HG02973 (cell line): ENCODE measurements around the gene SMARCB1.
"Not testable (repeated sequence)": the region's sequence is repeated elsewhere in the genome, so short reads cannot be mapped to it uniquely, and the experiment has no call there.

Experiments used
- ATAC-seq: cut with Tn5 transposase; IDR thresholded peaks from one replicate; pipeline ENCODE4 v1.9.1; 2021; ENCODE audit warnings: moderate library complexity; ENCODE audit not compliant: unreplicated experiment

Gene SMARCB1

GRCh38 chr22:23841736-23842445 is 55.1 kb downstream of the SMARCB1 start:
- no peak for ATAC-seq

GRCh38 chr22:23842599-23842998 is 55.8 kb downstream of the SMARCB1 start:
- no peak for ATAC-seq

- ATAC-seq, result no peak
Measured at GRCh38 chr22:23844739-23845202, 58.0 kb downstream of the SMARCB1 start.

GRCh38 chr22:23845265-23846080 is 58.7 kb downstream of the SMARCB1 start:
- ATAC-seq, result no peak

GRCh38 chr22:23846081-23846469 is 59.3 kb downstream of the SMARCB1 start:
- ATAC-seq, result no peak

GRCh38 chr22:23847310-23847920 is 60.6 kb downstream of the SMARCB1 start:
- ATAC-seq, result no peak

- no peak for ATAC-seq
Measured at GRCh38 chr22:23847991-23848864, 61.5 kb downstream of the SMARCB1 start.

GRCh38 chr22:23849009-23850006 is 62.5 kb downstream of the SMARCB1 start:
- ATAC-seq, result no peak

GRCh38 chr22:23850136-23850611 is 63.4 kb downstream of the SMARCB1 start:
- ATAC-seq, result no peak

GRCh38 chr22:23856721-23857605 is 70.2 kb downstream of the SMARCB1 start:
- ATAC-seq, result peak; percentile 31

- peak; percentile 86 for ATAC-seq
Measured at GRCh38 chr22:23857606-23858483, 71.1 kb downstream of the SMARCB1 start, which contains the start of gene SLC2A11. Gene SLC2A11, plus strand, starts transcription at chr22:23857875. Its CDS starts 125 bp downstream, at chr22:23858000.

- ATAC-seq, result no peak
Measured at GRCh38 chr22:23858484-23858815, 71.7 kb downstream of the SMARCB1 start.

- ATAC-seq, result no peak
Measured at GRCh38 chr22:23859201-23859600, 72.4 kb downstream of the SMARCB1 start.

- not testable (repeated sequence) for ATAC-seq
Measured at GRCh38 chr22:23860187-23860586, 73.4 kb downstream of the SMARCB1 start.

GRCh38 chr22:23862103-23862502 is 75.3 kb downstream of the SMARCB1 start:
- ATAC-seq, result no peak

GRCh38 chr22:23864499-23865154 is 77.9 kb downstream of the SMARCB1 start:
- not testable (repeated sequence) for ATAC-seq

- ATAC-seq, result no peak
Measured at GRCh38 chr22:23868580-23868979, 81.8 kb downstream of the SMARCB1 start.
